ENCODE measurements around the gene UGT2B7. TPM values are rescaled to one million over a fixed set of nuclear protein-coding genes. Genes with fewer than 3 reads are reported as not detected.

The UGT2B7 gene
- total and polyA plus RNA-seq, 2 donors (not counting 1 experiment from before 2014, with no cell fraction given) = not detected

- H3K9me3 Mint-ChIP-seq (ENCODE audit: insufficient read depth) = no peaks in the 10 kb centered on the region
- Histone ChIP-seq H3K36me3 (replicated peaks in 1 of 2; ENCODE audit: control extremely low read depth in 1 of 2, control insufficient read depth in 1 of 2, extremely low read depth in 1 of 2, insufficient read depth in 2 of 2, low read length in 1 of 2) (no peaks in the 10 kb centered on the region), H3K79me2 (ENCODE audit: control insufficient read depth, insufficient read depth, low read length) (no peaks in the 10 kb centered on the region), H2AFZ (ENCODE audit: insufficient read depth, low read depth, low read length, poor library complexity, severe bottlenecking) (no peak overlapping the region), H3K9me3 (ENCODE audit: control extremely low read depth in 1 of 3, control insufficient read depth in 2 of 3, insufficient read depth in 1 of 3, low read length in 2 of 3) (peaks cover 0 to 2% (median 0%) of the 10 kb centered on the region in 3 donors), H4K20me1 (ENCODE audit: control insufficient read depth, insufficient read depth, low read length, poor library complexity, severe bottlenecking) (no peaks in the 10 kb centered on the region), H3K27me3 (replicated peaks in 1 of 4; ENCODE audit: control extremely low read depth in 1 of 4, control insufficient read depth in 3 of 4, insufficient read depth in 4 of 4, low read length in 3 of 4) (no peaks in the 10 kb centered on the region), H3K4me1 (ENCODE audit: control insufficient read depth in 2 of 2, insufficient read depth in 2 of 2, low read length in 2 of 2) (no peaks in the 10 kb centered on the region), H3K27ac (ENCODE audit: low read length in 2 of 2) (no peak overlapping the region), H3K4me2 (replicated peaks; ENCODE audit: low read depth, low read length, poor library complexity, severe bottlenecking) (no peak overlapping the region), H3K4me3 (ENCODE audit: control extremely low read depth in 1 of 5, extremely low read depth in 1 of 5, insufficient read depth in 1 of 5, low read depth in 2 of 5, low read length in 4 of 5) (no peak overlapping the region), H3K9ac (ENCODE audit: low read length) (no peak overlapping the region)
- ChIA-PET CTCF (no interaction called here), POLR2A (no interaction called here)
- no peak overlapping the region for H3K27ac Mint-ChIP-seq
- H3K4me1 Mint-ChIP-seq = no peaks in the 10 kb centered on the region
- intact Hi-C loops (cut with micrococcal nuclease) = no loop called here
- no peak overlapping the region for H3K4me3 Mint-ChIP-seq
- no peaks in the 10 kb centered on the region for H3K27me3 Mint-ChIP-seq
- TF ChIP-seq CTCF (IDR thresholded peaks at IDR 0.05) = no peak
- TF ChIP-seq EZH2 (IDR thresholded peaks at IDR 0.05; ENCODE audit: borderline replicate concordance, insufficient read depth, low read depth, low read length, poor library complexity, severe bottlenecking) = no peak
- DNase-seq (no peak), ATAC-seq (ENCODE audit: low read depth) (no peak)
- no CpG with 5 or more reads among the region's 2 CpGs for WGBS (ENCODE audit: insufficient coverage)
Observed at GRCh38 chr4:69115851-69116213, 19.6 kb downstream of the UGT2B7 start.

GRCh38 chr4:69116645-69117321 is 20.5 kb downstream of the UGT2B7 start:
- Histone ChIP-seq H3K9ac (ENCODE audit: low read length) (no peak overlapping the region), H3K27me3 (replicated peaks in 1 of 4; ENCODE audit: control extremely low read depth in 1 of 4, control insufficient read depth in 3 of 4, insufficient read depth in 4 of 4, low read length in 3 of 4) (no peaks in the 10 kb centered on the region), H4K20me1 (ENCODE audit: control insufficient read depth, insufficient read depth, low read length, poor library complexity, severe bottlenecking) (no peaks in the 10 kb centered on the region), H2AFZ (ENCODE audit: insufficient read depth, low read depth, low read length, poor library complexity, severe bottlenecking) (no peak overlapping the region), H3K36me3 (replicated peaks in 1 of 2; ENCODE audit: control extremely low read depth in 1 of 2, control insufficient read depth in 1 of 2, extremely low read depth in 1 of 2, insufficient read depth in 2 of 2, low read length in 1 of 2) (no peaks in the 10 kb centered on the region), H3K4me2 (replicated peaks; ENCODE audit: low read depth, low read length, poor library complexity, severe bottlenecking) (no peak overlapping the region), H3K27ac (ENCODE audit: low read length in 2 of 2) (no peak overlapping the region), H3K4me3 (ENCODE audit: control extremely low read depth in 1 of 5, extremely low read depth in 1 of 5, insufficient read depth in 1 of 5, low read depth in 2 of 5, low read length in 4 of 5) (no peak overlapping the region), H3K4me1 (ENCODE audit: control insufficient read depth in 2 of 2, insufficient read depth in 2 of 2, low read length in 2 of 2) (no peaks in the 10 kb centered on the region), H3K9me3 (ENCODE audit: control extremely low read depth in 1 of 3, control insufficient read depth in 2 of 3, insufficient read depth in 1 of 3, low read length in 2 of 3) (peaks cover 0 to 2% (median 0%) of the 10 kb centered on the region in 3 donors), H3K79me2 (ENCODE audit: control insufficient read depth, insufficient read depth, low read length) (no peaks in the 10 kb centered on the region)
- WGBS (ENCODE audit: insufficient coverage) = 84% methylated on average over 8 of the region's 10 CpGs
- ChIA-PET CTCF (no interaction called here), POLR2A (no interaction called here)
- no peak for ATAC-seq (ENCODE audit: low read depth)
- no peak overlapping the region for H3K4me3 Mint-ChIP-seq
- no peak for DNase-seq
- no peaks in the 10 kb centered on the region for H3K9me3 Mint-ChIP-seq (ENCODE audit: insufficient read depth)
- no peak overlapping the region for H3K27ac Mint-ChIP-seq
- no peaks in the 10 kb centered on the region for H3K27me3 Mint-ChIP-seq
- H3K4me1 Mint-ChIP-seq = no peaks in the 10 kb centered on the region
- TF ChIP-seq CTCF (IDR thresholded peaks at IDR 0.05) (no peak), EZH2 (IDR thresholded peaks at IDR 0.05; ENCODE audit: borderline replicate concordance, insufficient read depth, low read depth, low read length, poor library complexity, severe bottlenecking) (no peak)
- intact Hi-C loops (cut with micrococcal nuclease) = no loop called here
